K562 (cell line): ENCODE results near the gene PAFAH2. TPM values are rescaled to one million over a fixed set of nuclear protein-coding genes. Genes with fewer than 3 reads are reported as not detected.

Source experiments
- ATF1 ChIP-seq, 2 experiments: fragments of 450-650 bp in 1 of 2; IDR thresholded peaks; 2 replicates each; pipeline ENCODE4 v1.6.1; 2016; ENCODE audit warnings: missing compliant biosample characterization in 1 of 2, missing genetic modification characterization in 1 of 2
- CHD1 ChIP-seq: fragments of 200-600 bp; sonication (generic); IDR thresholded peaks from one replicate; pipeline ENCODE4 v1.6.1; 2012; ENCODE audit warnings: mild to moderate bottlenecking, moderate library complexity, low read length, inconsistent platforms
- EP300 ChIP-seq: IDR thresholded peaks from 2 replicates; pipeline ENCODE4 v1.6.1; 2012; ENCODE audit warnings: low read length, improper control_type of control experiment
- ETS2 ChIP-seq: IDR thresholded peaks from 2 replicates; pipeline ENCODE4 v1.6.1; 2016; ENCODE audit warnings: borderline replicate concordance, missing genetic modification characterization, mild to moderate bottlenecking, moderate library complexity, missing compliant biosample characterization; ENCODE audit not compliant: poor library complexity, severe bottlenecking
- ETV6 ChIP-seq, 3 experiments: fragments of 150-350 bp in 1 of 3; sonication (generic) in 1 of 3; formaldehyde crosslinking in 1 of 3; IDR thresholded peaks; 2 replicates each; pipeline versions ENCODE4 v1.6.1 to v1.8.0; 2014 to 2022; ENCODE audit warnings: borderline replicate concordance in 2 of 3, low read depth in 2 of 3, antibody characterized with exemption in 1 of 3, low read length in 1 of 3, mild to moderate bottlenecking in 1 of 3, missing genetic modification reagents in 1 of 3
- KHSRP ChIP-seq: fragments of 450-650 bp; IDR thresholded peaks from 2 replicates; pipeline ENCODE4 v1.6.1; 2017
- NR2C2 ChIP-seq, 2 experiments: fragments of 200-800 bp in 1 of 2; sonication (Bioruptor generic) in 1 of 2; sonication (generic) in 1 of 2; formaldehyde crosslinking in 1 of 2; IDR thresholded peaks; 2 replicates each; pipeline versions ENCODE4 v1.6.1 to v1.8.0; 2016 to 2022; ENCODE audit warnings: mild to moderate bottlenecking in 1 of 2, missing compliant biosample characterization in 1 of 2, missing genetic modification characterization in 1 of 2, missing genetic modification reagents in 1 of 2
- NRF1 ChIP-seq, 2 experiments: fragments of 450-650 bp; IDR thresholded peaks in 1 of 2; conservative IDR thresholded peaks in 1 of 2; 2 replicates each; pipeline ENCODE4 v1.6.1; 2014; ENCODE audit warnings: mild to moderate bottlenecking in 2 of 2
- SUPT5H ChIP-seq: fragments of 450-650 bp; IDR thresholded peaks from 2 replicates; pipeline ENCODE4 v1.6.1; 2016
- TSC22D4 ChIP-seq: fragments of 450-650 bp; IDR thresholded peaks from 2 replicates; pipeline ENCODE4 v1.6.1; 2016; ENCODE audit warnings: missing genetic modification characterization, missing biosample characterization, control low read depth
- XRCC3 ChIP-seq: fragments of 450-650 bp; IDR thresholded peaks from 2 replicates; pipeline ENCODE4 v1.6.1; 2017; ENCODE audit warnings: mild to moderate bottlenecking, moderate library complexity
- ZEB2 ChIP-seq: fragments of 450-650 bp; IDR thresholded peaks from 2 replicates; pipeline ENCODE4 v1.6.1; 2016
- polyA plus RNA-seq, 8 experiments: library from polyadenylated mRNA; depleted of rRNA in 4 of 8; stranded (reverse) in 5 of 8; unstranded in 3 of 8; fragments of >200 nt; fragmentation: Nextera tagmentation in 2 of 8; fragmentation: Illumina TruSeq in 1 of 8; extraction: Ambion mirVana in 2 of 8; extraction: Trizol in 1 of 8; gene quantifications; 2 replicates each; pipeline versions ENCODE4 v1.2.1 to v1.2.3, GENCODE V29; 2011 to 2014; ENCODE audit warnings: inconsistent platforms in 1 of 8, missing spikeins in 1 of 8
- total RNA-seq, 7 experiments: library from RNA; depleted of rRNA in 6 of 7; stranded (reverse); fragments of >200 nt in 6 of 7; fragmentation: Illumina TruSeq in 2 of 7; extraction: Trizol in 2 of 7; gene quantifications; 2 replicates each; pipeline versions ENCODE4 v1.2.1 to v1.2.3, GENCODE V29; 2011 to 2021; ENCODE audit warnings: low replicate concordance in 1 of 7
- TF ChIP-seq, protein P1 (sequence below), 2 experiments: fragments of 450-650 bp; IDR thresholded peaks; 2 replicates each; pipeline ENCODE4 v1.6.1; 2016; ENCODE audit warnings: mild to moderate bottlenecking in 2 of 2, borderline replicate concordance in 1 of 2, low read depth in 1 of 2, moderate library complexity in 1 of 2
- TF ChIP-seq, protein P2 (sequence below): sonication (generic); formaldehyde crosslinking; IDR thresholded peaks from 2 replicates; pipeline ENCODE4 v1.8.0; 2022; ENCODE audit warnings: mild to moderate bottlenecking, missing genetic modification reagents

Gene PAFAH2
- total and polyA plus RNA-seq, 9 of the 15 experiments (the other 6 are each of a cell fraction or from before 2014, with no cell fraction given), result 4.2 to 10.9 (median 6.8) TPM

DNA sequence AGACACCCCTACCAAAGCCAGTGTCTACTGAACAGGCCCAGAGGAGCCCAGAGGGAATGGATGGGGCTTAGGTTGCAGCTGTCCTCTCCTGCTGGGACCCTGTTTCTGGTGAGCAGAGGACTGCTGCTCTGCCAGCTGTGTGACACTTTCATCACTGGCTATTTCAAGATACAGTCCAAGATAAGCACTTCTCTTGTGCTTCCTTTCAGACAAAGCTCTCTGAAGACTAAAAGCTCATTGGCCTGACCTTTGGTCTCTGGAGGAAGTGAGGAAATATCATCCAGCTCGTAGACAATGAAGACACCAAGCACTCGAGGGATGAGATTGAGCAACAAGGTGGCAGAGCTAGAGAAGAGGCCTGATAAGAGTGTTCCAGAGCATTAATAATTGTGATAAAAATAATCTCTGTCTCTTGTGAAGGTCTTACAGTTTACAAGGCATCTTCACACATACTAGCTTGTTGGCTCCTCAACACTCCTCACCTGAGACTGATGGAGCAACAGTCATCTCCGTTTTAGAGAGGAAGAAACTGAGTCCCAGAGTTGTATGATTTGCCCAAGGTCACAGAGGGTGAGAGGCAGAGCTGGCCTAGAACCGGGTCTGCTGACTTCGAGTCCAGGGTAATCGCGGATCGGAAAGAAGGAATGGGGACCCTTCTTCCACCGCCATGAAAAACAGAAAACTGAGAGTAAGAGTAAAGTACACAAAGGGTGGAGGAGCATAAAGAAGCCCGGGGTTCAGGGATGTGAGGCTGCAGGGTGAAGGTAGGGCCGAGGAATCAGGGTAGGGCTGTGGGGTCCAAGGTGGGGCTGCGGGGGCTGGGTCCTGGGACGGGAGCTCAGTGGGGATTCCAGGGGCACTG, 666 bp downstream of the PAFAH2 start (continued):
- TF ChIP-seq, protein P1, sequence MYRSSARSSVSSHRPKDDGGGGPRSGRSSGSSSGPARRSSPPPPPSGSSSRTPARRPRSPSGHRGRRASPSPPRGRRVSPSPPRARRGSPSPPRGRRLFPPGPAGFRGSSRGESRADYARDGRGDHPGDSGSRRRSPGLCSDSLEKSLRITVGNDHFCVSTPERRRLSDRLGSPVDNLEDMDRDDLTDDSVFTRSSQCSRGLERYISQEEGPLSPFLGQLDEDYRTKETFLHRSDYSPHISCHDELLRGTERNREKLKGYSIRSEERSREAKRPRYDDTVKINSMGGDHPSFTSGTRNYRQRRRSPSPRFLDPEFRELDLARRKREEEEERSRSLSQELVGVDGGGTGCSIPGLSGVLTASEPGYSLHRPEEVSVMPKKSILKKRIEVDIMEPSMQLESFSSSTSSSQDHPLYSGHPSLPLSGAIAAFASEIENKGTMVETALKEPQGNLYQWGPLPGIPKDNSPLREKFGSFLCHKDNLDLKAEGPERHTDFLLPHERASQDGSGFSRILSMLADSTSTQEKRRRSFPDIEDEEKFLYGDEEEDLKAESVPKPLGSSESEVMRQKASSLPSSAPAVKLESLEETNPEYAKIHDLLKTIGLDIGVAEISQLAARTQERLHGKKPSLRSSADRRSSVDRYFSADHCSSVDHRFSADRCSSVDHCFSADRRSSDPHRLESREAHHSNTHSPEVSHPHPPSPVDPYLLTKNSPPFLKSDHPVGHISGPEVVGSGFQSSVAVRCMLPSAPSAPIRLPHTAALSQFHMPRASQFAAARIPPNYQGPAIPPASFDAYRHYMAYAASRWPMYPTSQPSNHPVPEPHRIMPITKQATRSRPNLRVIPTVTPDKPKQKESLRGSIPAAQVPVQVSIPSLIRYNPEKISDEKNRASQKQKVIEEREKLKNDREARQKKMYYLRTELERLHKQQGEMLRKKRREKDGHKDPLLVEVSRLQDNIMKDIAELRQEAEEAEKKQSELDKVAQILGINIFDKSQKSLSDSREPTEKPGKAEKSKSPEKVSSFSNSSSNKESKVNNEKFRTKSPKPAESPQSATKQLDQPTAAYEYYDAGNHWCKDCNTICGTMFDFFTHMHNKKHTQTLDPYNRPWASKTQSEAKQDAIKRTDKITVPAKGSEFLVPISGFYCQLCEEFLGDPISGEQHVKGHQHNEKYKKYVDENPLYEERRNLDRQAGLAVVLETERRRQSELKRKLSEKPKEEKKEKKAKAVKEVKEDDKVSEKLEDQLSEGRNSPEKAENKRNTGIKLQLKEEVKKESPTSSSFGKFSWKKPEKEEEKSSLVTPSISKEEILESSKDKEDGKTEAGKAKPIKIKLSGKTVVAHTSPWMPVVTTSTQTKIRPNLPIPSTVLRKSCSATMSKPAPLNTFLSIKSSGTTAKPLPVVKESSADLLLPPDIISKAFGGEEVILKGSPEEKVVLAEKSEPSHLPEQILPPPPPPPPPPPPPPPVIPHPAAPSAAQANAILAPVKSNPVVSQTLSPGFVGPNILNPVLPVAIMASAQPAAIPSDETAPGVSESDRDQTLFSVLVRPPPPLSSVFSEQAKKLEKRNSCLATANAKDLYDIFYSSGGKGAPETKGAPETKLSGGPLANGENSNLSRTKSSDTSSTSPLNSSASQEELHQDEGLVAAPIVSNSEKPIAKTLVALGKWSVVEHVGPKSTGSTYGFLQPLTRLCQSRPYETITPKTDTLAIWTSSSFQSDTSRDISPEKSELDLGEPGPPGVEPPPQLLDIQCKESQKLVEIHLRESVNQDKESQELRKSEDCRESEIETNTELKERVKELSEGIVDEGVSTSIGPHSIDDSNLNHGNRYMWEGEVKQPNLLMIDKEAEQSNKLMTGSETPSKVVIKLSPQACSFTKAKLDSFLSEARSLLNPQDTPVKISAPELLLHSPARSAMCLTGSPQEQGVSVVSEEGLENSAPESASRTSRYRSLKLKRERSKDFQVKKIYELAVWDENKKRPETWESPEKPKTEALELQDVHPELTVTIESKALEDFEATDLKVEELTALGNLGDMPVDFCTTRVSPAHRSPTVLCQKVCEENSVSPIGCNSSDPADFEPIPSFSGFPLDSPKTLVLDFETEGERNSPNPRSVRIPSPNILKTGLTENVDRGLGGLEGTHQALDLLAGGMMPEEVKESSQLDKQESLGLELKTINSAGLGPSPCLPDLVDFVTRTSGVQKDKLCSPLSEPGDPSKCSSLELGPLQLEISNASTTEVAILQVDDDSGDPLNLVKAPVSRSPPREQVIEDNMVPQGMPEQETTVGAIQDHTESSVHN (IDR thresholded peaks at IDR 0.05; ENCODE audit: borderline replicate concordance in 1 of 2, low read depth in 1 of 2), result peak in 1 of 2 experiments; percentile 71; a peak in 2 of 4 replicates
- 0 out of 2 replicates have a peak, but pooled peaks have one; percentile 30 for TF ChIP-seq EP300
- no peak for TF ChIP-seq ETS2
- no peak for TF ChIP-seq ATF1 (CRISPR knock-in tag; IDR thresholded peaks at IDR 0.05)
- TF ChIP-seq ATF1 (tag; IDR thresholded peaks at IDR 0.05), result no peak
- no peak for TF ChIP-seq ETV6 (IDR thresholded peaks at IDR 0.05; ENCODE audit: borderline replicate concordance in 1 of 2, low read depth in 2 of 2, low read length in 1 of 2)
- no peak for TF ChIP-seq ETV6 (CRISPR knock-in tag; IDR thresholded peaks at IDR 0.05; ENCODE audit: borderline replicate concordance)
- peak; percentile 40; the same call in 1 of the 2 replicates for TF ChIP-seq SUPT5H
- peak; percentile 73 for TF ChIP-seq CHD1
- no peak for TF ChIP-seq KHSRP
- TF ChIP-seq, protein P2, sequence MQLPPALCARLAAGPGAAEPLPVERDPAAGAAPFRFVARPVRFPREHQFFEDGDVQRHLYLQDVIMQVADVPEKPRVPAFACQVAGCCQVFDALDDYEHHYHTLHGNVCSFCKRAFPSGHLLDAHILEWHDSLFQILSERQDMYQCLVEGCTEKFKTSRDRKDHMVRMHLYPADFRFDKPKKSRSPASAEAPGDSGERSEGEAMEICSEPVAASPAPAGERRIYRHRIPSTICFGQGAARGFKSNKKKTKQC (CRISPR knock-in tag), result no peak
- TF ChIP-seq TSC22D4 (tag), result no peak
- TF ChIP-seq ZEB2, result peak; percentile 56; the same call in 1 of the 2 replicates
- no peak for TF ChIP-seq NRF1 (conservative IDR thresholded peaks at IDR 0.05 in 1 of 2, IDR thresholded peaks at IDR 0.05 in 1 of 2)
- no peak for TF ChIP-seq NR2C2 (CRISPR knock-in tag; IDR thresholded peaks at IDR 0.05)
- TF ChIP-seq NR2C2 (tag; IDR thresholded peaks at IDR 0.05), result peak; percentile 74
- no peak for TF ChIP-seq XRCC3
